Measurements from ENCODE around the gene ZKSCAN3.
"Not testable (repeated sequence)": the region's sequence is repeated elsewhere in the genome, so short reads cannot be mapped to it uniquely, and the experiment has no call there.

Gene ZKSCAN3

GRCh38 chr6:28354688-28355554 lies 5.2 kb downstream of the ZKSCAN3 start:
- H3K27ac ChIP-seq = no peak overlapping the region
- peak overlapping the region; percentile 75 for H3K4me2 ChIP-seq
- peaks cover 7% of the 10 kb centered on the region; the same call in 1 of the 2 replicates for H4K20me1 ChIP-seq
- H3K9ac ChIP-seq = no peak overlapping the region
- H3K27me3 ChIP-seq = no peaks in the 10 kb centered on the region
- peaks cover 28% of the 10 kb centered on the region for H3K36me3 ChIP-seq
- peaks cover 17% of the 10 kb centered on the region for H3K9me3 ChIP-seq
- peak overlapping the region; percentile 65; the same call in 1 of the 2 replicates for H3K4me3 ChIP-seq
- H3K4me1 ChIP-seq = peaks cover 21% of the 10 kb centered on the region
- TF ChIP-seq Cebpa-rat (IDR thresholded peaks at IDR 0.05) = no peak

GRCh38 chr6:28355743-28356665 lies 6.3 kb downstream of the ZKSCAN3 start:
- Histone ChIP-seq H3K4me3 (peak overlapping the region; percentile 65), H3K27me3 (no peaks in the 10 kb centered on the region), H3K4me1 (peaks cover 13% of the 10 kb centered on the region), H3K4me2 (peak overlapping the region; percentile 75), H3K9ac (peak overlapping the region; percentile 67), H3K36me3 (peaks cover 35% of the 10 kb centered on the region), H3K27ac (peak overlapping the region; percentile 23; the same call in 1 of the 2 replicates), H3K9me3 (peaks cover 17% of the 10 kb centered on the region), H4K20me1 (peaks cover 7% of the 10 kb centered on the region; the same call in 1 of the 2 replicates)
- TF ChIP-seq Cebpa-rat (IDR thresholded peaks at IDR 0.05) = no peak

GRCh38 chr6:28356666-28357020 lies 6.9 kb downstream of the ZKSCAN3 start:
- H3K9ac ChIP-seq = peak overlapping the region; percentile 67
- H3K27me3 ChIP-seq = no peaks in the 10 kb centered on the region
- H4K20me1 ChIP-seq = peaks cover 7% of the 10 kb centered on the region; the same call in 1 of the 2 replicates
- TF ChIP-seq Cebpa-rat (IDR thresholded peaks at IDR 0.05) = no peak
- no peak overlapping the region for H3K4me3 ChIP-seq
- peaks cover 17% of the 10 kb centered on the region for H3K9me3 ChIP-seq
- H3K4me2 ChIP-seq = peak overlapping the region; percentile 75; the same call in 1 of the 2 replicates
- peaks cover 7% of the 10 kb centered on the region for H3K4me1 ChIP-seq
- no peak overlapping the region; the same call in 1 of the 2 replicates for H3K27ac ChIP-seq
- H3K36me3 ChIP-seq = peaks cover 42% of the 10 kb centered on the region

GRCh38 chr6:28357036-28357435 lies 7.3 kb downstream of the ZKSCAN3 start:
- Histone ChIP-seq H3K9me3 (peaks cover 17% of the 10 kb centered on the region), H3K4me1 (peaks cover 7% of the 10 kb centered on the region), H4K20me1 (peaks cover 7% of the 10 kb centered on the region; the same call in 1 of the 2 replicates), H3K36me3 (peaks cover 46% of the 10 kb centered on the region), H3K4me2 (no peak overlapping the region), H3K4me3 (no peak overlapping the region), H3K27me3 (no peaks in the 10 kb centered on the region), H3K9ac (no peak overlapping the region), H3K27ac (no peak overlapping the region)
- TF ChIP-seq Cebpa-rat (IDR thresholded peaks at IDR 0.05) = no peak

GRCh38 chr6:28359562-28359961 lies 9.8 kb downstream of the ZKSCAN3 start:
- not testable (repeated sequence) for H3K4me3 ChIP-seq, H3K27ac ChIP-seq, H4K20me1 ChIP-seq, H3K4me2 ChIP-seq, H3K9me3 ChIP-seq, H3K9ac ChIP-seq, H3K4me1 ChIP-seq, H3K27me3 ChIP-seq
- peaks cover 51% of the 10 kb centered on the region for H3K36me3 ChIP-seq

- Histone ChIP-seq H3K4me3 (no peak overlapping the region), H3K27ac (no peak overlapping the region), H3K4me1 (no peaks in the 10 kb centered on the region), H3K9ac (no peak overlapping the region), H3K36me3 (peaks cover 65% of the 10 kb centered on the region), H3K27me3 (no peaks in the 10 kb centered on the region), H3K4me2 (no peak overlapping the region), H4K20me1 (peaks cover 7% of the 10 kb centered on the region; the same call in 1 of the 2 replicates), H3K9me3 (no peaks in the 10 kb centered on the region)
- TF ChIP-seq Cebpa-rat (IDR thresholded peaks at IDR 0.05) = no peak
Measured at GRCh38 chr6:28360961-28361360, 11.2 kb downstream of the ZKSCAN3 start.

GRCh38 chr6:28365590-28365989 lies 15.8 kb downstream of the ZKSCAN3 start:
- H3K36me3 ChIP-seq = peaks cover 72% of the 10 kb centered on the region
- not testable (repeated sequence) for H3K27me3 ChIP-seq, H3K27ac ChIP-seq, H3K4me2 ChIP-seq, H4K20me1 ChIP-seq, H3K9ac ChIP-seq, H3K4me3 ChIP-seq, H3K9me3 ChIP-seq, H3K4me1 ChIP-seq

GRCh38 chr6:28368522-28368921 lies 18.8 kb downstream of the ZKSCAN3 start:
- H3K27ac ChIP-seq = no peak overlapping the region
- no peaks in the 10 kb centered on the region for H3K27me3 ChIP-seq
- peaks cover 47% of the 10 kb centered on the region for H3K36me3 ChIP-seq
- H3K4me3 ChIP-seq = no peak overlapping the region
- no peak overlapping the region for H3K4me2 ChIP-seq
- no peaks in the 10 kb centered on the region for H3K9me3 ChIP-seq
- H3K4me1 ChIP-seq = peaks cover 18% of the 10 kb centered on the region
- H3K9ac ChIP-seq = no peak overlapping the region
- no peak for TF ChIP-seq Cebpa-rat (IDR thresholded peaks at IDR 0.05)
- no peaks in the 10 kb centered on the region for H4K20me1 ChIP-seq

- TF ChIP-seq Cebpa-rat (IDR thresholded peaks at IDR 0.05) = no peak
- Histone ChIP-seq H3K4me3 (no peak overlapping the region), H3K27ac (no peak overlapping the region), H4K20me1 (no peaks in the 10 kb centered on the region), H3K4me1 (peaks cover 18% of the 10 kb centered on the region), H3K4me2 (no peak overlapping the region), H3K9me3 (no peaks in the 10 kb centered on the region), H3K27me3 (no peaks in the 10 kb centered on the region), H3K9ac (no peak overlapping the region), H3K36me3 (peaks cover 38% of the 10 kb centered on the region)
Measured at GRCh38 chr6:28369463-28369862, 19.7 kb downstream of the ZKSCAN3 start.

- peaks cover 18% of the 10 kb centered on the region for H3K4me1 ChIP-seq
- H4K20me1 ChIP-seq = no peaks in the 10 kb centered on the region
- no peaks in the 10 kb centered on the region for H3K9me3 ChIP-seq
- H3K4me2 ChIP-seq = no peak overlapping the region
- no peak overlapping the region for H3K27ac ChIP-seq
- no peak for TF ChIP-seq Cebpa-rat (IDR thresholded peaks at IDR 0.05)
- no peak overlapping the region for H3K4me3 ChIP-seq
- no peak overlapping the region for H3K9ac ChIP-seq
- H3K36me3 ChIP-seq = peaks cover 28% of the 10 kb centered on the region
- no peaks in the 10 kb centered on the region for H3K27me3 ChIP-seq
Measured at GRCh38 chr6:28370440-28370839, 20.7 kb downstream of the ZKSCAN3 start.
